Sigmoid colon (tissue), 7 donors: ENCODE results near the gene PRLR. TPM values are rescaled to one million over a fixed set of nuclear protein-coding genes. Genes with fewer than 3 reads are reported as not detected.

ENCODE experiments used
- DNase-seq: peaks from one replicate; pipeline ENCODE4 v3.0.0-alpha.2; 2019
- H3K27ac ChIP-seq, 4 donors: fragments of 200-600 bp; sonication (generic); one replicate each; pipeline ENCODE4 v1.5.1; 2016 to 2019; ENCODE audit warnings: mild to moderate bottlenecking in 1 of 4
- H3K27me3 ChIP-seq, 3 donors: fragments of 200-600 bp; sonication (generic); one replicate each; pipeline ENCODE4 v1.5.1; 2019; ENCODE audit warnings: mild to moderate bottlenecking in 1 of 3
- H3K36me3 ChIP-seq, 4 donors: fragments of 200-600 bp; sonication (generic); one replicate each; pipeline ENCODE4 v1.5.1; 2016 to 2019
- H3K4me1 ChIP-seq, 4 donors: fragments of 200-600 bp; sonication (generic); one replicate each; pipeline ENCODE4 v1.5.1; 2017 to 2019
- H3K4me3 ChIP-seq, 4 donors: fragments of 200-600 bp; sonication (generic); one replicate each; pipeline ENCODE4 v1.5.1; 2017 to 2019; ENCODE audit warnings: mild to moderate bottlenecking in 2 of 4, moderate library complexity in 1 of 4
- H3K9me3 ChIP-seq, 4 donors: fragments of 200-600 bp in 3 of 4; sonication (generic) in 3 of 4; one replicate each; pipeline versions ENCODE4 v1.5.1 to v1.6.1; 2013 to 2019
- CTCF ChIP-seq, 4 experiments: fragments of 450-650 bp in 3 of 4; fragments of 200-600 bp in 1 of 4; IDR thresholded peaks; one replicate each; pipeline ENCODE4 v1.5.1; 2016 to 2019; ENCODE audit warnings: antibody characterized with exemption in 4 of 4, mild to moderate bottlenecking in 3 of 4, moderate library complexity in 2 of 4
- EP300 ChIP-seq, 4 donors: sonication (generic); formaldehyde crosslinking; IDR thresholded peaks; one replicate each; pipeline ENCODE4 v1.6.1; 2017; ENCODE audit warnings: antibody characterized with exemption in 4 of 4
- POLR2A ChIP-seq, 2 donors: fragments of 450-650 bp; IDR thresholded peaks; one replicate each; pipeline ENCODE4 v1.6.1; 2016; ENCODE audit warnings: antibody characterized with exemption in 2 of 2, mild to moderate bottlenecking in 2 of 2, moderate library complexity in 2 of 2
- POLR2AphosphoS5 ChIP-seq, 4 donors: sonication (generic); formaldehyde crosslinking; IDR thresholded peaks; one replicate each; pipeline ENCODE4 v1.6.1; 2017; ENCODE audit warnings: antibody characterized with exemption in 4 of 4
- WGBS, 2 donors: extraction: QIAGEN DNeasy Blood & Tissue Kit; methylation state at CpG; one replicate each; pipeline ENCODE4 v1.1.7; 2013; 5-methylcytosine and 5-hydroxymethylcytosine counted together
- intact Hi-C: fragments of 100-400 bp; cut with DNase I; formaldehyde crosslinking; loops from one replicate; pipeline ENCODE4 v1.15.1; 2023
- polyA plus RNA-seq, 3 donors: library from polyadenylated mRNA; stranded (reverse); fragments of 200-250 nt; gene quantifications; one replicate each; pipeline ENCODE4 v1.2.3, GENCODE V29; 2013
- total RNA-seq, 4 donors: library from RNA; depleted of rRNA; stranded (reverse); fragments of >200 nt; gene quantifications; one replicate each; pipeline ENCODE4 v1.1.0, GENCODE V29; 2016
- donor health status: healthy with polysubstance abuse.
- donor health status: Bipolar disorder and iron deficiency.
- donor health status: healthy.

The PRLR gene
- total and polyA plus RNA-seq, 7 donors, result 0.60 to 1.9 (median 0.95) TPM

GRCh38 chr5:35171991-35172390 lies 58.3 kb downstream of the PRLR start:
- no peak for TF ChIP-seq CTCF (IDR thresholded peaks at IDR 0.05)
- TF ChIP-seq EP300 (IDR thresholded peaks at IDR 0.05), result no peak
- TF ChIP-seq POLR2AphosphoS5 (IDR thresholded peaks at IDR 0.05), result no peak
- TF ChIP-seq POLR2A (IDR thresholded peaks at IDR 0.05), result no peak
- no peaks in the 10 kb centered on the region for H3K4me1 ChIP-seq
- H3K36me3 ChIP-seq, result no peaks in the 10 kb centered on the region
- intact Hi-C loops, result no loop called here
- H3K27me3 ChIP-seq, result no peaks in the 10 kb centered on the region
- no peak for DNase-seq
- H3K4me3 ChIP-seq, result no peak overlapping the region
- 69 to 83% methylated on average over 4 of the region's 4 CpGs for WGBS, 2 donors
- peaks cover 0 to 9% (median 0%) of the 10 kb centered on the region in 4 donors for H3K9me3 ChIP-seq
- H3K27ac ChIP-seq, result no peak overlapping the region

GRCh38 chr5:35171078-35171477 lies 59.2 kb downstream of the PRLR start:
- no peak overlapping the region for H3K27ac ChIP-seq
- H3K36me3 ChIP-seq, result no peaks in the 10 kb centered on the region
- DNase-seq, result no peak
- H3K27me3 ChIP-seq, result no peaks in the 10 kb centered on the region
- H3K4me1 ChIP-seq, result no peaks in the 10 kb centered on the region
- H3K4me3 ChIP-seq, result no peak overlapping the region
- peaks cover 0 to 9% (median 0%) of the 10 kb centered on the region in 4 donors for H3K9me3 ChIP-seq
- TF ChIP-seq EP300 (IDR thresholded peaks at IDR 0.05) (no peak), POLR2AphosphoS5 (IDR thresholded peaks at IDR 0.05) (no peak), POLR2A (IDR thresholded peaks at IDR 0.05) (no peak), CTCF (IDR thresholded peaks at IDR 0.05) (no peak)
- intact Hi-C loops, result no loop called here

GRCh38 chr5:35166043-35166442 lies 64.2 kb downstream of the PRLR start:
- 81 to 87% methylated on average over 1 of the region's 1 CpG for WGBS, 2 donors
- no peak for TF ChIP-seq POLR2AphosphoS5 (IDR thresholded peaks at IDR 0.05)

GRCh38 chr5:35164860-35165542 lies 65.3 kb downstream of the PRLR start:
- no peak overlapping the region for H3K4me3 ChIP-seq
- intact Hi-C loops, result no loop called here
- TF ChIP-seq POLR2AphosphoS5 (IDR thresholded peaks at IDR 0.05) (no peak), CTCF (IDR thresholded peaks at IDR 0.05) (no peak), POLR2A (IDR thresholded peaks at IDR 0.05) (no peak), EP300 (IDR thresholded peaks at IDR 0.05) (no peak)
- no peaks in the 10 kb centered on the region for H3K27me3 ChIP-seq
- H3K9me3 ChIP-seq, result peaks cover 0 to 9% (median 0%) of the 10 kb centered on the region in 4 donors
- WGBS, 2 donors, result 15 to 74% methylated on average over 4 of the region's 4 CpGs
- H3K36me3 ChIP-seq, result no peaks in the 10 kb centered on the region
- DNase-seq, result no peak
- peaks cover 0 to 7% (median 0%) of the 10 kb centered on the region in 4 donors for H3K4me1 ChIP-seq
- no peak overlapping the region for H3K27ac ChIP-seq

More at GRCh38 chr5:35166043-35166442, 64.2 kb downstream of the PRLR start:
- no peaks in the 10 kb centered on the region for H3K36me3 ChIP-seq
- H3K4me3 ChIP-seq, result no peak overlapping the region
- H3K4me1 ChIP-seq, result peaks cover 0 to 6% (median 0%) of the 10 kb centered on the region in 4 donors
- H3K9me3 ChIP-seq, result peaks cover 0 to 9% (median 0%) of the 10 kb centered on the region in 4 donors
- H3K27me3 ChIP-seq, result no peaks in the 10 kb centered on the region
- intact Hi-C loops, result no loop called here
- no peak for DNase-seq
- no peak overlapping the region for H3K27ac ChIP-seq

GRCh38 chr5:35163710-35164033 lies 66.6 kb downstream of the PRLR start:
- no peak overlapping the region for H3K4me3 ChIP-seq
- intact Hi-C loops, result no loop called here
- H3K27me3 ChIP-seq, result no peaks in the 10 kb centered on the region
- peaks cover 0 to 9% (median 0%) of the 10 kb centered on the region in 4 donors for H3K9me3 ChIP-seq
- DNase-seq, result no peak
- H3K27ac ChIP-seq, result no peak overlapping the region
- peaks cover 0 to 7% (median 0%) of the 10 kb centered on the region in 4 donors for H3K4me1 ChIP-seq
- no peak for TF ChIP-seq CTCF (IDR thresholded peaks at IDR 0.05)
- no peak for TF ChIP-seq POLR2AphosphoS5 (IDR thresholded peaks at IDR 0.05)
- H3K36me3 ChIP-seq, result no peaks in the 10 kb centered on the region
